ENCODE data around the gene NBEAL2.

DNA sequence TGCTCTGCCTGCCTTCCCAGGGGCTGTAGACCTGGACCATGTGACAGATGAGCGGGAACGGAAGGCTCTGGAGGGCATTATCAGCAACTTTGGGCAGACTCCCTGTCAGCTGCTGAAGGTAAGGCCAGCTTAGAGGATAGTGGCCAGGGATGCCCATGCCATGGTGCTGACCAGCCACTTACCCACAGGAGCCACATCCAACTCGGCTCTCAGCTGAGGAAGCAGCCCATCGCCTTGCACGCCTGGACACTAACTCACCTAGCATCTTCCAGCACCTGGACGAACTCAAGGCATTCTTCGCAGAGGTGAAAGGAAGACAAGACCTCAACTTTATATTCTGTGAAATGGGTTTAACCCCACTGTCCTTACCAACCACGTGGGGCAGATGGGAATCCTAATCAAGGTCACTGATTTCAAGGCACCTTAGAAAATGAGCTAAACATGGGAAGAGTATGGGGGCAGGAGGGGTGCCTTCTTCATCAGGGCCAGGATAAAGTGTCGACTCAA is 26.7 kb downstream of the NBEAL2 start:
- TF ChIP-seq, protein P1, sequence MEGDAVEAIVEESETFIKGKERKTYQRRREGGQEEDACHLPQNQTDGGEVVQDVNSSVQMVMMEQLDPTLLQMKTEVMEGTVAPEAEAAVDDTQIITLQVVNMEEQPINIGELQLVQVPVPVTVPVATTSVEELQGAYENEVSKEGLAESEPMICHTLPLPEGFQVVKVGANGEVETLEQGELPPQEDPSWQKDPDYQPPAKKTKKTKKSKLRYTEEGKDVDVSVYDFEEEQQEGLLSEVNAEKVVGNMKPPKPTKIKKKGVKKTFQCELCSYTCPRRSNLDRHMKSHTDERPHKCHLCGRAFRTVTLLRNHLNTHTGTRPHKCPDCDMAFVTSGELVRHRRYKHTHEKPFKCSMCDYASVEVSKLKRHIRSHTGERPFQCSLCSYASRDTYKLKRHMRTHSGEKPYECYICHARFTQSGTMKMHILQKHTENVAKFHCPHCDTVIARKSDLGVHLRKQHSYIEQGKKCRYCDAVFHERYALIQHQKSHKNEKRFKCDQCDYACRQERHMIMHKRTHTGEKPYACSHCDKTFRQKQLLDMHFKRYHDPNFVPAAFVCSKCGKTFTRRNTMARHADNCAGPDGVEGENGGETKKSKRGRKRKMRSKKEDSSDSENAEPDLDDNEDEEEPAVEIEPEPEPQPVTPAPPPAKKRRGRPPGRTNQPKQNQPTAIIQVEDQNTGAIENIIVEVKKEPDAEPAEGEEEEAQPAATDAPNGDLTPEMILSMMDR (IDR thresholded peaks at IDR 0.05; ENCODE audit: insufficient read depth, low read length, poor library complexity, severe bottlenecking), result no peak
- TF ChIP-seq EZH2phosphoT487 (conservative IDR thresholded peaks at IDR 0.05; ENCODE audit: low read length), result no peak

Data from SU-DHL-6 (cell line).